Inflammatory macrophage (primary cell): ENCODE data around the gene EXD2.
A peak's percentile ranks its signal among the peaks of the same experiment; 100 is the strongest.
"Not testable (repeated sequence)": the region's sequence is repeated elsewhere in the genome, so short reads cannot be mapped to it uniquely, and the experiment has no call there.

Experiments
- DNase-seq, 2 donors: peaks; one replicate each; pipeline ENCODE4 v3.0.0-alpha.2; 2020 to 2022

Gene EXD2

DNA sequence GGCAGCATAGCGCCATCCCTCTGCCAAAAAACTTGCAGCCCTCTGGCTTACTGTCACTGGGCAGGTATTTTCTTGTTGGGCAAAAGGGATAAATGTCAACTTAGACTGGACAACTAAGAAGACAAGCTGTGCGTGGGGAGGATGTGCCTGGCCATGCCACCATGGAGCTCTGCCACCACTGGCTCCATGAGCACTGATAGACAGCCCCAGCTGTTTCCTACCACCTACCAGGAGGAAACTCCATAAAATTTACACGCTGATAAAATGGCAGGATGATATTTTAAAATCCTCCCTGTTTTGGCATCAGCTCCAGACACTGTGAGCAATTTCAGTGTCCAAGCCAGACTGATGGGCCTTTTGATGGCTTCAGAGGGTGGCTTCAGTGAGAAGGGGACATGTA lies 61.6 kb downstream of the EXD2 start:
- no peak for DNase-seq

DNA sequence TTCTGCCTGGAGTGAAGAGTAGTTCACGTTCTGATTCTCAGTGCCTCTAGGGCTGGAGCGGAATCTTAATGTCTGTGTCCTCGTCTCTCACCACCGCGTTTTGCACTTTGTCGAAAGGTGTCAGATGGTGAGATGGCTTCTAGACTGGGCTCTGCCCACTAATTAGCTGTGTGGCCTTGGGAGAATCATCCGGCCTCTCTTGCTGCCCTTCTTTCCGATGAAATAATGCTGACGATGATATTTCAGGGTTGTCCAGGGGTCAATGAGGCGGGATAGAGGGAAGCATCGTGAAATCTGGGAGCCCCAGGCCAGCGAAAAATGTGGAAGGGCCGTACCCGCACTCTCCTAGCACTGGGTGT lies 67.8 kb downstream of the EXD2 start:
- DNase-seq = no peak

GRCh38 chr14:69259527-69260189 lies 68.4 kb downstream of the EXD2 start, which contains the start of gene GALNT16:
Gene GALNT16 (plus strand): TSS chr14:69260158. CDS start chr14:69260291, 133 bp downstream.
- DNase-seq = no peak

DNA sequence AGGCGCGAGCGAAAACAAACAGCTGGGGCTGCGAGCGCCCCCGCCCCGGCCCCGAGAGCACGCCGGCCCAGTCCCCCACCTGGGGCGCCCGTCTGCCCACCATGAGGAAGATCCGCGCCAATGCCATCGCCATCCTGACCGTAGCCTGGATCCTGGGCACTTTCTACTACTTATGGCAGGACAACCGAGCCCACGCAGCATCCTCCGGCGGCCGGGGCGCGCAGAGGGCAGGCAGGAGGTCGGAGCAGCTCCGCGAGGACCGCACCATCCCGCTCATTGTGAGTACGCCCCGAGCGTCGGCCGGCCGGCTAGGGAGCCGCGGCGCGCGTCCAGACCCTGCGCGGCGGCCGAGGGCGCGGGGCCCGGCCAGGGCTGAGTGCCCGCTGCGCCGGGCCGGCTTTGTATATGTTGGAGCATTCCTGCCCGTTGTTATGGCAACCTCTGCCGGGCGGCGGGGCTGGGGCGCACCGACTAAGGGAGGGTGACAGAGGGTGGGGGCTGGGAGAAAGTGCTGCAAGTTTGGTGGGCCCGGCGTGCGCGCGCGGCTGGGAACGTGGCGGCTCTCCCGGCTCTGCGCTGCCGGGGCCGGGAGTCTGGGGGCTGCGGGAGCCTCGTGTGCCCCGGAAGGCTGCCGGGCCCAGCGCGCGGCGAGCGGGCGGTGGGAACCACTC lies 69.0 kb downstream of the EXD2 start:
- no peak for DNase-seq

DNA sequence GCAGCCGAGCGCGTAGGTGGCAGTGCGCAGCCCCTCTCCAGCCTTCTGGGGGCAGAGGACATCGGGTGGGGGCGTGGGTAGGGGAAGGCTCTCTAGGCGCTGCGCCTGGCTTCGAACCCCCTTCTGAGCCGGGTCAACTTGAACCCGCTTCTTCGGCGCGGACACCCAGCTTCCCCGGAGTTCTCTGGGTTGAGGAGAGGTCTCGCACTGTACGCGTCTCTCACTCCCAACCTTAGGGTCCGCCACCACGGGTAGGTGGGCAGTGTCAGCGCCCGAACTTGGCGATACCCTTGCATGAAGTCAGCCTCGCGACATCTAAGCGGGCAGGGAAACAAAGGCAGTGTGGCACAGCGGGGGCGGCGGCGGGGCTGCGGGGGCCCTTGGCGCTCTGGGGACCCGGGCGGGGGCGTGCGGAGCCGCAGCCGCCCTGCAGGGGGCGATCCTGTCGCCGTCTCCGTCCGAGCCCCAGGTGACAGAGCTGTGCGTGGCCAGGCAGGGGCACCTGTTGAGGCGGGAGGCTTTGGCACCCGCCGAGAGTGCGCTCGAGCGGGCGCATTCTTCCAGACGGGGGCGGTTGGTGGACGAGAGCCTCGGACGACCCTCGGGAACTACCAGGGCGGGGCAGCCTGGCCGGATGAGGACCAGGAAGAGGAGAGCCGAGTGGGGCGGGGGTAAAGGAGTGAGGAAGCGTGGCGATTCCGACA lies 69.7 kb downstream of the EXD2 start:
- no peak for DNase-seq

GRCh38 chr14:69261761-69262331 lies 70.5 kb downstream of the EXD2 start:
- no peak for DNase-seq

GRCh38 chr14:69262516-69262915 lies 71.2 kb downstream of the EXD2 start:
- no peak for DNase-seq

DNA sequence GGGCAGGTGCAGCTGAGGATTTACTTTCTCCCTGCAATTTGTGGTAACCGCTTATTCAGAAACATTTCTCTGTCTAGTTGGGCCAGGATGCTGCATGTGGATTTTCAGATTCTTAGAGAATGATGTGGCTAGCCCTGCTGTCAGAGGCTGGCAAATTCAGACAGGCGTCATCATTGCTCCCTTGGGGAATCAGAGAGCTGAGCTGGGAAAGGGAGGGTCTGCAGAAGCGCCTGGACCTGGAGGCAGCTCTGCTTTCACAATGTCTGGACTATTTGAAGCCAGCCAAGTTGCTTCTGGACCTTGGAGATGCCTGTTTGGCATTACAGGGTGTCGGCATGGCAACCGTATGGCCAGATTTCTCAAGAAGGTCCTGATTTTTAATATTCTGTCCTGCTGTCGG lies 72.1 kb downstream of the EXD2 start:
- DNase-seq = no peak

DNA sequence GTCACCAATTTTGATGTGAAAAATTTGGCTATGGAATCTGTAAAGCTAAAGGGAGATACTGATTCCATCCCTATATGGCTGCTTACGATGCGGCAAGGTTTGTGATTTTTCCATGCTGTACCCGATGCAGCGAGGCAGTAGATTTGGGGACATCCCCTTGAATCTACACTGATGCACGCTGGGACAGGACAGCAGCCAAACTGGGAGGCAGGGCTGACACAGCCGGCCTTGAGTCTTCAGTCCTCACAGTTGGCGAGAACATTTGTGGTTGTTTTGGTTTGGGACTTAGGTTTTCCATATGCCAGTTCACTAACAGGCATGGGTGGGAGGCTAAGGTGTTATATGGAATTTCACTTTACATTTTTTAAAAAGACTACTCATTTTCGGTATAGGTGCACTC lies 72.5 kb downstream of the EXD2 start:
- no peak for DNase-seq

DNA sequence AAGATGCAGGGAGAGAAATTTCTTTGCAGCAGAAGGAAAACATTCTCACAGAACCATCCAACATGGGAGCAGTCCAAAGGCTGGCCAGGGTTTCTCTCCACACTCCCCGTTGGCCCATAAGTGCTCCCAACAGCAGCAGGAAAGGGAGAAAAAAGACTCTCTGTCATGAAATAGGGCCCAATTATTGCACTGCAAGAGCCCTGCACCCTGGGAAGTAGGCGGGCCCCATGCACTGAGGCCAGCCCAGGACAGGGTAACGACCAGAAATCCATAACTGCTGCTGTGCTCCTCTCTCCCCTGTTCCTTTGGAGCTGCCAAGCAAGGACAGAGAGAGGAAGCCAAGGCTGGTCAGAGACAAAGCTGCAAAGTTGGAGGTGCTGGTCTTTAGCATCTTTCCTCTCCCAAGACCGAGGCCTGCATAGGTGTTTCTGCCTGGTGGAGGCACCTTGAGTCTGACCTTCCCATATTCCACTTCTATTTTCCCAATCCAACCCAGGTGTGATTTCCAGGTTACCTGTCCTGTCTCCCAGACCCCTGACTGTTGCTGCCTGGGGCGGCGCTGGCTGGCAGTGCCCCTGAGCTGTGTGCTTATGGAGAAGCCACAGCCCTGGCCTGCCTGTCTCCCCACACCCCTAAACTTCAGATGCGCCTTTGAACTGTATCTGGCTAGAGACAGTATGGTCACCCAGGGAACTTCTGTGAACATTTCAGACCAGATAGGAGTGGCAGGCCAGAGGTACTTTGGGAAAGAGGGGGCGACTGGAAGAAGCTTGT lies 75.5 kb downstream of the EXD2 start:
- no peak for DNase-seq

- no peak for DNase-seq
Observed at GRCh38 chr14:69267492-69267891, 76.2 kb downstream of the EXD2 start.

DNA sequence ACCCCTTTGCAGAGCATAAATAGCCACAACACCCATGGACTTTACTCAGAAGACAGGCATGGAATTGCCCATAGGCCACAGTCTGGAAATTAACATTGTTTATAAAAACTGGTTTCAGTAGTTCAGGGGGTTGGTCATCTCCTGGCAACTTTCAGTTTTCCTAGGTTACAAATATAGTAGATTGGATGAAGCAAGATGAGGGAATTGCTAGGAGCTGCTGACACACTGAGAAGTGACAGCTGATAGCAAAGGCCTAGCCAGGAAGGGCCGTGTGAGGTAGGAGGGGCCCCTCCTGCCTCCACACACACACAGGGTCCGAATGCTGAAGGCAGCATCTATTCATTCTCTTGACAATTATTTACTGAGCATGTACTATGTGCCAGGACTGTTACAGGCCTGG lies 76.9 kb downstream of the EXD2 start:
- no peak for DNase-seq

GRCh38 chr14:69268763-69269162 lies 77.5 kb downstream of the EXD2 start:
- no peak for DNase-seq

- DNase-seq = no peak
Observed at GRCh38 chr14:69269381-69269780, 78.1 kb downstream of the EXD2 start.

GRCh38 chr14:69270097-69270496 lies 78.8 kb downstream of the EXD2 start:
- DNase-seq = no peak

DNA sequence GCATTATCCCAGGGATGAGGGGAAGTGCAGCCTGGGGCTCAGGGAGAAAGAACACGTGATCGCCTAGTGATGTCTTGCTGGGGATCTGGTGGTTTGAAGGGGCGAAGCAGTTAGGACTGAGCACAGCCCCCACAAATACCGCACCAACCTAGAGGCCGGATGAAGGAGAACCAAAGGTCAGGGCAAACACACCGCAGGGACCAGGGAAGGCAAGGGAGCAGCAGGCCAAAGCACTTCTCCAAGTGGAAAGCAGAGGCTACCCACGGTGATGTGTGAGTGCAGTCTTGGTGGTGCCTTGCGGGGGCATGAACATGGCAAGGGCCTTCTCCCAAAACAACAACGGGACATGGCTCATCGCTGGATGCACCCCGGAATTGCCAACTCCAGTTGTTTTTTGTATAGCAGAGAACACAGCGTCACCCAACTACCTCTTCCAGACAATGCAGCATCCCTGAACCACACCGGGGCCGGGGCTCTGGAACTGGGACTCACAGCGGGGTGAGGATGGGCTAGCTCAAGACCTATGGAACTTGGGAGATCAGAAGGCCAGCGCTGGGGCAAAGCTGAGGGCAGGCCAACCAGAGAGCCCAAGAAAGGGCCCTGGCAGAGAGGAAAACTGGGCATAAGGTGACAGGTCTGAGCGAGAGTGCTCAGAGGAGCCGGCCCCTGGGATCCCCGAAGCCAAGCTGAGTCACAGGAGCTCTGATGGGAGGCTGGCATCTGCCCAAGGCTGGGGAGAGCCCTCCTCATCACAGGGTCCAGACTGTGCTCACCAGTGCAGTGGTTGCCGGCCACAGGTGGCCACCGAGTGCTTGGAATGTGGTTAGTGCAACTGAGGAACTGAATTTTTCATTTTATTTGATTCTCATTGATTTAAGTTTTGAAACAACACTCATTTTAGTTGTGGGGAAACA lies 79.8 kb downstream of the EXD2 start:
- DNase-seq = no peak

DNA sequence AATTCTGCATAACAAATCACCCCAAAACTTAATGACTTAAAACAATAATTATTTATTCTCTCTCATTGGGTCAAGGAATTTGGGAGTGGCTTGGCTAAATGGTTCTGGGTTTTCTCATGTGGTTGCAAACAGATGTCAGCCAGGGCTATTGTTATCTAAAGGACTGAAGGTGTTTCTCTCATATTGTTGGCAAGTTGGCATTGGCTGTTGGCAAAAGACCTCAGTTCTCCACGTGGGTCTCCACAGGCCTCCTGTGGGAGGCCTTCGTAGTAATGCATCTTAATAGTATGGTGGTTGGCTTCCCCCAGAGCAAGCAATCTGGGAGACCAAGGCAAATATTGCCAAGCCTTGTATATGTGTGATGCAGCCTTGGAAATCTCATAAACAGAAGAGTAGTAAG lies 83.0 kb downstream of the EXD2 start:
- no peak for DNase-seq

DNA sequence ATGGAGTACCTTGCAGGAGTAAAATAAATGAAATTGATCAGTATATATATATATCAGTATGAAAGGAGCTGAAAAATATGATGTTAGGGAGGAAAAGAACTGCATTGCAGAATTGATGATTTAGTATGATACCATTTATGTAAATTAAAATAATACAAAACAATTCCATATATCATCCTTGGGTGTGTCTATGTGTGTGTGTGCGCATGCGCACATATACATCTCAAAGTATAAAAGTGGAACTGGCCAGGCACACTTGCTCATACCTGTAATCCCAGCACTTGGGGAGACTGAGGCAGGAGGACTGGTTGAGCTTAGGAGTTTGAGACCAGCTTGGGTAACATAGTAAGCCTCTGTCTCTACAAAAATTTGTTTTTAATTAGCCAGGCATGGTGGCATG lies 84.0 kb downstream of the EXD2 start:
- DNase-seq = no peak

DNA sequence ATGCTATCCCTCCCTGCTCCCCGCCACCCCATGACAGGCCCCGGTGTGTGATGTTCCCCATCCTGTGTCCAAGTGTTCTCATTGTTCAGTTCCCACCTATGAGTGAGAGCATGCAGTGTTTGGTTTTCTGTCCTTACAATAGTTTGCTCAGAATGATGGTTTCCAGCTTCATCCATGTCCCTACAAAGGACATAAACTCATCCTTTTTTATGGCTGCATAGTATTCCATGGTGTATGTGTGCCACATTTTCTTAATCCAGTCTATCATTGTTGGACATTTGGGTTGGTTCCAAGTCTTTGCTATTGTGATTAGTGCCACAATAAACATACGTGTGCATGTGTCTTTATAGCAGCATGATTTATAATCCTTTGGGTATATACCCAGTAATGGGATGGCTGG lies 86.1 kb downstream of the EXD2 start:
- not testable (repeated sequence) for DNase-seq

DNA sequence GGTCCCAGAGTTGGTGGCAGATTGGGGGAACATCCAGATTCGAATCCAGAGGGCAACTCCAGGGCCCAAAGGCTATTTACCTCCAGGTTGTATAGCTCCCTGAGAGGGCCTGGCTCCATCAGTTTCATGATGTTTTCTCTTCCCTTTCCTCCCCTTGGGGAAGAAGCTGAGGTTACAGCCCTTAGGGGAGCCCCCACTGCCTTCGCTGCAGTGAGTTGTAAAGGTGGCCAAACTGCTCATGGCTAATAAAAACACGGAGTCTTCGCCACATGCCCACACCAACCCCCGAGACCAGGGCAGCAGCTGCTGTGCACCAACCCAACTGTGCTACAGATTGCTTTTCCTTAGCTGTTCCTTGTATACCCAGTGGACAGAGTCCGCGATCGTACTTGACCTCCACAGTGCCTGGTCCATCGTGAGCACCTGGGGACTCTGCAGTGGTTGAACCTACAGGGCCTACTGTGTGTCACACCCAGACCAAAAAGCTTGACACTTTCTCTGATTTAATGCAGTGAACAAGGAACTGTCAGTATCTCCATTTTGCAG lies 89.5 kb downstream of the EXD2 start:
- no peak for DNase-seq

DNA sequence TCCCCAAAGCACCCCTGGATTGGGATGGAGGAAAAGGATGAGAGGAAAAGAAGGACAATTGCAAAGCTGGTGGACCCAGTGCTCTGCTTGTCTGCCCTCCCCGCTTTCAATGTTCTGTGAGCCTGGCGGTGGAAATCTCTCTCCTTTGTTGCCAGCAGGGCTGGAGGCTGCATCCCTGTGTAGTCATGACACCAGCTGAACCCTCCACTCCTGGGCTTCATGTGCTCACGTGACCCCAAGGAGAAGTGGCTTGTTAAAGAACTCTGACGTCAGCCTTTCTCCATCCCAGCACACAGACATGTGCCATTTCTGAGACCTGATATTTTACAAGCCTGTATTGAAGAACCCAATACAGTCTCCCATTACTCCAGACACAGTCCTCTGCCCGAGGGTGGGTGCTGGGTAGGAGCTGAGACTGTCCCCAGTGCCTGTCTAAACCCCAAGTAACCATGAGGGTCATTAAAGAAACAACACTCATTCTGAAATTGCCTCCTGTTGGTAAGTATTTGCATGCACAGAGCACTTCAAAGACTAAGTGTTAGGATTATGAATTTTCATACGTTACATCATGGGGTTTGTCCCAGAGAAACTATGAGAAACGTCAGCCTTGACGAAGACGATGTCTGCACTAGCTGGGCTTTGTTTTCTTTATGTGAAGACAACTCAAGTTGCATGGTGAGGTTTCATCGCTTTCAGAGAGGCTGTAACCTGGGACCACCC lies 90.3 kb downstream of the EXD2 start:
- DNase-seq = peak in 1 of 2 donors; percentile 8
